HEK293 (cell line): Measurements from ENCODE around the gene SYNPR.

Source experiments
- CTCF ChIP-seq: fragments of 450-650 bp; formaldehyde crosslinking; IDR thresholded peaks from 2 replicates; pipeline ENCODE4 v1.5.1; 2016; ENCODE audit warnings: missing biosample characterization, missing genetic modification characterization
- KLF10 ChIP-seq: fragments of 450-650 bp; IDR thresholded peaks from 2 replicates; pipeline ENCODE4 v1.5.1; 2018; ENCODE audit warnings: missing biosample characterization, mild to moderate bottlenecking, missing genetic modification characterization
- REPIN1 ChIP-seq: fragments of 450-650 bp; formaldehyde crosslinking; IDR thresholded peaks from 2 replicates; pipeline ENCODE4 v1.5.1; 2017; ENCODE audit warnings: missing biosample characterization, missing genetic modification characterization, low read depth
- ZNF24 ChIP-seq: fragments of 450-650 bp; formaldehyde crosslinking; IDR thresholded peaks from 2 replicates; pipeline ENCODE4 v1.5.1; 2016; ENCODE audit warnings: missing biosample characterization, missing genetic modification characterization
- ZNF274 ChIP-seq, 2 experiments: fragments of 200-500 bp in 1 of 2; fragments of 450-650 bp in 1 of 2; sonication (Bioruptor generic) in 1 of 2; formaldehyde crosslinking in 1 of 2; IDR thresholded peaks; 2 replicates each; pipeline versions ENCODE4 v1.5.1 to v1.6.1; 2014 to 2016; ENCODE audit warnings: borderline replicate concordance in 1 of 2, inconsistent platforms in 1 of 2, low read length in 1 of 2, missing biosample characterization in 1 of 2, missing genetic modification characterization in 1 of 2
- ZNF776 ChIP-seq: fragments of 450-650 bp; formaldehyde crosslinking; IDR thresholded peaks from 2 replicates; pipeline ENCODE4 v1.5.0; 2017; ENCODE audit warnings: missing biosample characterization, missing genetic modification characterization, borderline replicate concordance
- ZNF830 ChIP-seq: fragments of 450-650 bp; IDR thresholded peaks from 2 replicates; pipeline ENCODE4 v1.5.0; 2018; ENCODE audit warnings: missing biosample characterization, missing genetic modification characterization, low read depth, mild to moderate bottlenecking, moderate library complexity
- TF ChIP-seq, protein P1 (sequence below): fragments of 450-650 bp; formaldehyde crosslinking; IDR thresholded peaks from 2 replicates; pipeline ENCODE4 v1.5.1; 2016; ENCODE audit warnings: missing biosample characterization, missing genetic modification characterization, low read depth

- TF ChIP-seq KLF10: no peak
- TF ChIP-seq, protein P1, sequence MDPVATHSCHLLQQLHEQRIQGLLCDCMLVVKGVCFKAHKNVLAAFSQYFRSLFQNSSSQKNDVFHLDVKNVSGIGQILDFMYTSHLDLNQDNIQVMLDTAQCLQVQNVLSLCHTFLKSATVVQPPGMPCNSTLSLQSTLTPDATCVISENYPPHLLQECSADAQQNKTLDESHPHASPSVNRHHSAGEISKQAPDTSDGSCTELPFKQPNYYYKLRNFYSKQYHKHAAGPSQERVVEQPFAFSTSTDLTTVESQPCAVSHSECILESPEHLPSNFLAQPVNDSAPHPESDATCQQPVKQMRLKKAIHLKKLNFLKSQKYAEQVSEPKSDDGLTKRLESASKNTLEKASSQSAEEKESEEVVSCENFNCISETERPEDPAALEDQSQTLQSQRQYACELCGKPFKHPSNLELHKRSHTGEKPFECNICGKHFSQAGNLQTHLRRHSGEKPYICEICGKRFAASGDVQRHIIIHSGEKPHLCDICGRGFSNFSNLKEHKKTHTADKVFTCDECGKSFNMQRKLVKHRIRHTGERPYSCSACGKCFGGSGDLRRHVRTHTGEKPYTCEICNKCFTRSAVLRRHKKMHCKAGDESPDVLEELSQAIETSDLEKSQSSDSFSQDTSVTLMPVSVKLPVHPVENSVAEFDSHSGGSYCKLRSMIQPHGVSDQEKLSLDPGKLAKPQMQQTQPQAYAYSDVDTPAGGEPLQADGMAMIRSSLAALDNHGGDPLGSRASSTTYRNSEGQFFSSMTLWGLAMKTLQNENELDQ (tag by site-specific recombination): no peak
- TF ChIP-seq CTCF (tag by site-specific recombination): no peak
- TF ChIP-seq ZNF830 (tag by site-specific recombination): no peak
- no peak for TF ChIP-seq ZNF24 (tag by site-specific recombination)
- TF ChIP-seq ZNF274 (IDR thresholded peaks at IDR 0.05; ENCODE audit: low read length): no peak
- TF ChIP-seq ZNF274 (tag by site-specific recombination; IDR thresholded peaks at IDR 0.05; ENCODE audit: borderline replicate concordance): no peak
- no peak for TF ChIP-seq ZNF776
- TF ChIP-seq REPIN1 (tag by site-specific recombination): no peak
These were observed 117.9 kb downstream of the SYNPR start for GRCh38 chr3:63395960-63396359.
